Prostate gland (tissue), 2 donors: ENCODE measurements around the gene GSDME. TPM values are rescaled to one million over a fixed set of nuclear protein-coding genes. Genes with fewer than 3 reads are reported as not detected.

Experiments
- DNase-seq: peaks from one replicate; pipeline ENCODE4 v3.0.0-alpha.2; 2019; ENCODE audit warnings: low spot score
- H3K27ac ChIP-seq, 2 donors: fragments of 200-600 bp; sonication (generic); 2 replicates each; pipeline ENCODE4 v1.5.1; 2017 to 2019
- H3K27me3 ChIP-seq: fragments of 200-600 bp; sonication (generic); replicated peaks from 2 replicates; pipeline ENCODE4 v1.5.1; 2019; ENCODE audit not compliant: insufficient read depth
- H3K36me3 ChIP-seq, 2 donors: fragments of 200-600 bp; sonication (generic); 1 replicate in 1 of 2; 2 replicates in 1 of 2; pipeline versions ENCODE4 v1.5.1 to v1.8.1; 2017 to 2019
- H3K4me1 ChIP-seq: fragments of 200-600 bp; sonication (generic); replicated peaks from 2 replicates; pipeline ENCODE4 v1.5.1; 2019
- H3K4me3 ChIP-seq, 2 donors: fragments of 200-600 bp; sonication (generic); 2 replicates each; pipeline ENCODE4 v1.5.1; 2017 to 2019
- H3K9me3 ChIP-seq: fragments of 200-600 bp; sonication (generic); 2 replicates; pipeline ENCODE4 v1.5.1; 2017
- CTCF ChIP-seq, 4 experiments: fragments of 200-600 bp in 2 of 4; fragments of 450-650 bp in 2 of 4; sonication (generic) in 2 of 4; IDR thresholded peaks; 1 replicate in 3 of 4; 2 replicates in 1 of 4; pipeline ENCODE4 v1.5.1; 2016 to 2019; ENCODE audit warnings: antibody characterized with exemption in 4 of 4, mild to moderate bottlenecking in 2 of 4, moderate library complexity in 2 of 4
- POLR2A ChIP-seq: fragments of 450-650 bp; IDR thresholded peaks from one replicate; pipeline ENCODE4 v1.6.1; 2016; ENCODE audit warnings: antibody characterized with exemption, mild to moderate bottlenecking
- POLR2AphosphoS5 ChIP-seq: sonication (generic); formaldehyde crosslinking; IDR thresholded peaks from one replicate; pipeline ENCODE4 v1.6.1; 2017; ENCODE audit warnings: antibody characterized with exemption
- WGBS: methylation state at CpG from one replicate; pipeline ENCODE4 v1.1.5; 2018; 5-methylcytosine and 5-hydroxymethylcytosine counted together
- intact Hi-C: fragments of 100-400 bp; cut with DNase I; formaldehyde crosslinking; loops from one replicate; pipeline ENCODE4 v1.14.2; 2022
- total RNA-seq, 2 donors: library from RNA; depleted of rRNA; stranded (reverse); fragments of >200 nt; gene quantifications; one replicate each; pipeline ENCODE4 v1.1.0, GENCODE V29; 2016

Gene GSDME
- total RNA-seq, 2 donors from 2014 or later: 4.2 to 39.3 TPM

- intact Hi-C loops: no loop called here
- H3K36me3 ChIP-seq: no peaks in the 10 kb centered on the region
- H3K4me1 ChIP-seq: no peaks in the 10 kb centered on the region
- H3K4me3 ChIP-seq: no peak overlapping the region
- TF ChIP-seq CTCF (IDR thresholded peaks at IDR 0.05) (no peak), POLR2A (no peak), POLR2AphosphoS5 (no peak)
- DNase-seq: no peak
- no peak overlapping the region for H3K27ac ChIP-seq
- H3K27me3 ChIP-seq: no peaks in the 10 kb centered on the region
- 92% methylated on average over 5 of the region's 5 CpGs for WGBS
- H3K9me3 ChIP-seq: no peaks in the 10 kb centered on the region
Measured at GRCh38 chr7:24709051-24709450, 48.2 kb downstream of the GSDME start.

- TF ChIP-seq CTCF (IDR thresholded peaks at IDR 0.05): no peak
- Histone ChIP-seq H3K9me3 (no peaks in the 10 kb centered on the region), H3K27ac (no peak overlapping the region), H3K4me1 (no peaks in the 10 kb centered on the region), H3K4me3 (no peak overlapping the region), H3K36me3 (no peaks in the 10 kb centered on the region), H3K27me3 (no peaks in the 10 kb centered on the region)
- intact Hi-C loops: no loop called here
- 85% methylated on average over 9 of the region's 9 CpGs for WGBS
- DNase-seq: no peak
Measured at GRCh38 chr7:24707988-24708615, 49.2 kb downstream of the GSDME start.

GRCh38 chr7:24706211-24707170 lies 50.8 kb downstream of the GSDME start:
- Histone ChIP-seq H3K36me3 (no peaks in the 10 kb centered on the region), H3K27ac (no peak overlapping the region), H3K4me3 (no peak overlapping the region), H3K9me3 (no peaks in the 10 kb centered on the region), H3K4me1 (no peaks in the 10 kb centered on the region), H3K27me3 (no peaks in the 10 kb centered on the region)
- no peak for TF ChIP-seq POLR2A
- TF ChIP-seq CTCF (IDR thresholded peaks at IDR 0.05): no peak
- no peak for TF ChIP-seq POLR2AphosphoS5
- intact Hi-C loops: no loop called here
- 93% methylated on average over 29 of the region's 30 CpGs for WGBS
- no peak for DNase-seq

GRCh38 chr7:24705461-24705954 lies 51.8 kb downstream of the GSDME start:
- H3K27ac ChIP-seq: no peak overlapping the region
- 92% methylated on average over 5 of the region's 5 CpGs for WGBS
- no peak for DNase-seq
- H3K9me3 ChIP-seq: no peaks in the 10 kb centered on the region
- H3K4me1 ChIP-seq: no peaks in the 10 kb centered on the region
- no peaks in the 10 kb centered on the region for H3K36me3 ChIP-seq
- TF ChIP-seq POLR2AphosphoS5: no peak
- TF ChIP-seq POLR2A: no peak
- TF ChIP-seq CTCF (IDR thresholded peaks at IDR 0.05): no peak
- H3K27me3 ChIP-seq: no peaks in the 10 kb centered on the region
- intact Hi-C loops: no loop called here
- no peak overlapping the region for H3K4me3 ChIP-seq
